ENCODE data around the gene B3GALT5. TPM values are rescaled to one million over a fixed set of nuclear protein-coding genes. Genes with fewer than 3 reads are reported as not detected.

B3GALT5 gene
- total RNA-seq, 1 donor from 2014 or later: not detected

- DNase-seq (ENCODE audit: low spot score): no peak
- Mint-ChIP-seq H3K9me3 (ENCODE audit: low read depth) (no peaks in the 10 kb centered on the region), H3K36me3 (ENCODE audit: low read depth) (no peaks in the 10 kb centered on the region), H3K27me3 (ENCODE audit: low read depth) (peaks cover 12% of the 10 kb centered on the region), H3K4me1 (ENCODE audit: low read depth) (no peaks in the 10 kb centered on the region), H3K4me3 (ENCODE audit: unreplicated experiment) (no peak overlapping the region), H3K27ac (ENCODE audit: unreplicated experiment) (no peak overlapping the region)
- TF ChIP-seq CTCF (IDR thresholded peaks at IDR 0.05): no peak
Observed at GRCh38 chr21:39694750-39695149, 82.0 kb downstream of the B3GALT5 start.

- no peak overlapping the region for H3K4me3 Mint-ChIP-seq (ENCODE audit: unreplicated experiment)
- no peak for TF ChIP-seq CTCF (IDR thresholded peaks at IDR 0.05)
- no peaks in the 10 kb centered on the region for H3K9me3 Mint-ChIP-seq (ENCODE audit: low read depth)
- no peak for DNase-seq (ENCODE audit: low spot score)
- H3K27me3 Mint-ChIP-seq (ENCODE audit: low read depth): peaks cover 22% of the 10 kb centered on the region
- H3K27ac Mint-ChIP-seq (ENCODE audit: unreplicated experiment): no peak overlapping the region
- H3K4me1 Mint-ChIP-seq (ENCODE audit: low read depth): no peaks in the 10 kb centered on the region
- no peaks in the 10 kb centered on the region for H3K36me3 Mint-ChIP-seq (ENCODE audit: low read depth)
Observed at GRCh38 chr21:39696196-39696595, 83.5 kb downstream of the B3GALT5 start.

GRCh38 chr21:39696618-39697017 is 83.9 kb downstream of the B3GALT5 start:
- Mint-ChIP-seq H3K4me1 (ENCODE audit: low read depth) (no peaks in the 10 kb centered on the region), H3K4me3 (ENCODE audit: unreplicated experiment) (no peak overlapping the region), H3K27me3 (ENCODE audit: low read depth) (peaks cover 22% of the 10 kb centered on the region), H3K27ac (ENCODE audit: unreplicated experiment) (no peak overlapping the region), H3K9me3 (ENCODE audit: low read depth) (no peaks in the 10 kb centered on the region), H3K36me3 (ENCODE audit: low read depth) (no peaks in the 10 kb centered on the region)
- DNase-seq (ENCODE audit: low spot score): no peak
- TF ChIP-seq CTCF (IDR thresholded peaks at IDR 0.05): no peak

- no peak for DNase-seq (ENCODE audit: low spot score)
- Mint-ChIP-seq H3K4me1 (ENCODE audit: low read depth) (no peaks in the 10 kb centered on the region), H3K36me3 (ENCODE audit: low read depth) (no peaks in the 10 kb centered on the region), H3K9me3 (ENCODE audit: low read depth) (peaks cover 10% of the 10 kb centered on the region), H3K4me3 (ENCODE audit: unreplicated experiment) (no peak overlapping the region), H3K27ac (ENCODE audit: unreplicated experiment) (no peak overlapping the region), H3K27me3 (ENCODE audit: low read depth) (peaks cover 21% of the 10 kb centered on the region)
- TF ChIP-seq CTCF (IDR thresholded peaks at IDR 0.05): no peak
Observed at GRCh38 chr21:39700318-39700717, 87.6 kb downstream of the B3GALT5 start.

GRCh38 chr21:39703578-39703977 is 90.8 kb downstream of the B3GALT5 start:
- Mint-ChIP-seq H3K36me3 (ENCODE audit: low read depth) (no peaks in the 10 kb centered on the region), H3K27ac (ENCODE audit: unreplicated experiment) (no peak overlapping the region), H3K4me1 (ENCODE audit: low read depth) (no peaks in the 10 kb centered on the region), H3K27me3 (ENCODE audit: low read depth) (peaks cover 22% of the 10 kb centered on the region), H3K9me3 (ENCODE audit: low read depth) (peaks cover 10% of the 10 kb centered on the region), H3K4me3 (ENCODE audit: unreplicated experiment) (no peak overlapping the region)
- no peak for TF ChIP-seq CTCF (IDR thresholded peaks at IDR 0.05)
- no peak for DNase-seq (ENCODE audit: low spot score)
